ENCODE results near the gene NLN.
"Not testable (repeated sequence)": the region's sequence is repeated elsewhere in the genome, so short reads cannot be mapped to it uniquely, and the experiment has no call there.

The NLN gene

GRCh38 chr5:65778126-65778525 lies 56.1 kb downstream of the NLN start:
- in situ Hi-C loops (cut with MboI; ENCODE audit: low sequenced_read_pairs, unreplicated experiment) = no loop called here
- TF ChIP-seq CTCF (IDR thresholded peaks at IDR 0.05; ENCODE audit: borderline replicate concordance, control extremely low read depth, extremely low read depth, insufficient read depth, missing control alignments) = no peak
- no peak for DNase-seq (ENCODE audit: low spot score)

DNA sequence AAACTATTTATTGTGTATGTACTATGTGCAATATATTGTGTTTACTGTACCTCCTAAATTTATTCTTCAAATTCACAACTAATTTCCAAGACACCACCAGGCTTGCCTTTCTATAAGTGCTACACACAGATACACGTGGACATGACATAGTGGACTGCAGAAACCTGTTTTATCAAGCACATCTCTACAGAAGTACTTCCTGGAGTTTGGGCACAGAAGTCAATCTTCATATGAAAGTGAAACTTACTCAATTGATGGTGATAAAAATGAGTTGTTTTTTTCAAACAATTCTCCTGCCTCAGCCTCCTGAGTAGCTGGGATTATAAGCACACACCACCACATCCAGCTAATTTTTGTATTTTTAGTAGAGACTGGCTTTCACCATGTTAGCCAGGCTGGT lies 57.6 kb downstream of the NLN start:
- DNase-seq (ENCODE audit: low spot score) = no peak
- in situ Hi-C loops (cut with MboI; ENCODE audit: low sequenced_read_pairs, unreplicated experiment) = no loop called here
- TF ChIP-seq CTCF (IDR thresholded peaks at IDR 0.05; ENCODE audit: borderline replicate concordance, control extremely low read depth, extremely low read depth, insufficient read depth, missing control alignments) = no peak

DNA sequence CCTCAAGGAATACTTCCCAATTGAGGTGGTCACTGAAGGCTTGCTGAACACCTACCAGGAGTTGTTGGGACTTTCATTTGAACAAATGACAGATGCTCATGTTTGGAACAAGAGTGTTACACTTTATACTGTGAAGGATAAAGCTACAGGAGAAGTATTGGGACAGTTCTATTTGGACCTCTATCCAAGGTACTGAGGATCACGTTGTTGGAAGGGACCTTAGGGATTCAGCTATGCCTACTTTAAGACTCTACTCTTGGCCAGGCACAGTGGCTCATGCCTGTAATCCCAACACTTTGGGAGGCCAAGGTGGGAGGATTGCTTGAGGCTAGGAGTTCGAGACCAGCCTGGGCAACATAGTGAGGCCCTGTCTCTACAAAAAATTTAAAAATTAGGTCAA lies 66.3 kb downstream of the NLN start:
- DNase-seq (ENCODE audit: low spot score); in situ Hi-C loops (cut with MboI; ENCODE audit: low sequenced_read_pairs, unreplicated experiment): not testable (repeated sequence)

- no peak for TF ChIP-seq CTCF (IDR thresholded peaks at IDR 0.05; ENCODE audit: borderline replicate concordance, control extremely low read depth, extremely low read depth, insufficient read depth, missing control alignments)
- in situ Hi-C loops (cut with MboI; ENCODE audit: low sequenced_read_pairs, unreplicated experiment) = no loop called here
- DNase-seq (ENCODE audit: low spot score) = no peak
Observed at GRCh38 chr5:65790371-65791163, 68.6 kb downstream of the NLN start.

DNA sequence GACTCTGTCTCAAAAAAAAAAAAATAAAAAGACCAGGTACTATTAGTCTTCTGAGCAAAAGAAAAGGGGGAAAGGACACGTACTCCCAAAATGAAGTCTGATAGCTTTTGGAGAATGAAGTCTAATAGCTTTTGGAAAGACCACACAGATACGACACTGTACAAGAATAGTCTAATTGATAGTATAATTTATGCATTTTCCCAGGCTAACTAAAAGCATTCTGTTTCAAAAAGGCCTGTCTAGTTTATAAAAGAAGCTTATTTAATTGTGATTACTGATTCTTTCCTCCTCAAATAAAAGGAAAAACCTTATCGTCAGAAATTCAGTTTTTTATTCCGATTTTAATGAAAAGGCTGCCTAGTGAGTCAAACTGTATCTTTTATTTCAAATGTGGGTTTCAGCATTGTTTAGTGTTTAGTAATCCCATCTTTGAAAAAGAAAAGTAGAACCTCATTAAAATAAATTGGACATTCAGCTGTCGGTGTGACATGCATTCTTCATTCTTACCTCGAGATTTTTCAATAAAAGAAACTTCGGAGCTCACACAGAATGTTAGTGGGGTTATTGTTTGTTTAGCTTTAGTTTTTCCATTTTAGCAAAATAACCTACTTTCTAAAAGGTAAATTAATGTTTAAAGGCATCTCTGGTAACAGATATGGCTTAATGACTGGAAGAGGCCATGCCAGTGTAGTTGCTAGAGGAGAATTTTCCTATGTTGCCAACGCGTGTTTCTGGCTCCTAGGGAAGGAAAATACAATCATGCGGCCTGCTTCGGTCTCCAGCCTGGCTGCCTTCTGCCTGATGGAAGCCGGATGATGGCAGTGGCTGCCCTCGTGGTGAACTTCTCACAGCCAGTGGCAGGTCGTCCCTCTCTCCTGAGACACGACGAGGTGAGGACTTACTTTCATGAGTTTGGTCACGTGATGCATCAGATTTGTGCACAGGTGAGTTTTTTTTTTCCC lies 70.0 kb downstream of the NLN start:
- in situ Hi-C loops (cut with MboI; ENCODE audit: low sequenced_read_pairs, unreplicated experiment) = no loop called here
- no peak for TF ChIP-seq CTCF (IDR thresholded peaks at IDR 0.05; ENCODE audit: borderline replicate concordance, control extremely low read depth, extremely low read depth, insufficient read depth, missing control alignments)
- no peak for DNase-seq (ENCODE audit: low spot score)

DNA sequence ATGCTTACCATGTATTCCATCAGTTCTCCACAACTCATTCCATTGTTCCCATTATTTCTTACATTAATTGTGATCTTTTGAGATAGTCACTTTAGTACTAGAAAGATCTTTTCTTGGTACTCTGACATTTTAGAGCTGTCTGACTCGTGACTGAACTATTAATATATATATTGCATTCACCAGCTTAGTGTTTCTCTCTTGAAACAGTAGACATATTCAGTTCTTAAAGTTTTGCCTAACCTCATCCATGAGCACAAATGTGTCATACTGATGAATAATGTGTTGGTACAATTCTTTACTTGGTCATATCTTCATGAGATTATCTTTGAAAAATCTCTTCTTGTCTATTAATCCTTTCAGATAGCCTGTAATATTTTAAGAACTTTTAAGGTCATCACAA lies 74.3 kb downstream of the NLN start:
- no peak for TF ChIP-seq CTCF (IDR thresholded peaks at IDR 0.05; ENCODE audit: borderline replicate concordance, control extremely low read depth, extremely low read depth, insufficient read depth, missing control alignments)
- in situ Hi-C loops (cut with MboI; ENCODE audit: low sequenced_read_pairs, unreplicated experiment) = no loop called here
- no peak for DNase-seq (ENCODE audit: low spot score)
